ENCODE results near the gene SHROOM4. TPM values are rescaled to one million over a fixed set of nuclear protein-coding genes. Genes with fewer than 3 reads are reported as not detected.

The SHROOM4 gene
- total RNA-seq, 4 donors from 2014 or later: 3.3 to 10.0 (median 8.9) TPM

- no peak for TF ChIP-seq CTCF (IDR thresholded peaks at IDR 0.05)
- TF ChIP-seq POLR2A (IDR thresholded peaks at IDR 0.05): no peak
- H3K27ac ChIP-seq: no peak overlapping the region
Measured at GRCh38 chrX:50586407-50586806, 227.6 kb downstream of the SHROOM4 start.

GRCh38 chrX:50581405-50581804 is 232.6 kb downstream of the SHROOM4 start:
- H3K4me3 ChIP-seq: no peak overlapping the region
- no peak overlapping the region for H3K27ac ChIP-seq
- DNase-seq: no peak
- no peaks in the 10 kb centered on the region for H3K9me3 ChIP-seq
- H3K27me3 ChIP-seq: no peaks in the 10 kb centered on the region
- TF ChIP-seq POLR2A (IDR thresholded peaks at IDR 0.05) (no peak), CTCF (IDR thresholded peaks at IDR 0.05) (no peak)
- no peaks in the 10 kb centered on the region for H3K36me3 ChIP-seq
- no peaks in the 10 kb centered on the region for H3K4me1 ChIP-seq

More at GRCh38 chrX:50586407-50586806, 227.6 kb downstream of the SHROOM4 start:
- DNase-seq: no peak
- Histone ChIP-seq H3K4me1 (no peaks in the 10 kb centered on the region), H3K4me3 (no peak overlapping the region), H3K27me3 (no peaks in the 10 kb centered on the region), H3K36me3 (no peaks in the 10 kb centered on the region), H3K9me3 (no peaks in the 10 kb centered on the region)

- peak in 2 of 3 donors; percentile 28 to 60 for DNase-seq
- H3K9me3 ChIP-seq: no peaks in the 10 kb centered on the region
- H3K36me3 ChIP-seq: no peaks in the 10 kb centered on the region
- no peaks in the 10 kb centered on the region for H3K27me3 ChIP-seq
- no peak overlapping the region for H3K27ac ChIP-seq
- no peaks in the 10 kb centered on the region for H3K4me1 ChIP-seq
- no peak overlapping the region for H3K4me3 ChIP-seq
- TF ChIP-seq CTCF (IDR thresholded peaks at IDR 0.05) (peak in 5 of 6 experiments; percentile 7 to 66 (median 56)), POLR2A (IDR thresholded peaks at IDR 0.05) (no peak)
Measured at GRCh38 chrX:50579955-50580354, 234.0 kb downstream of the SHROOM4 start.

GRCh38 chrX:50577326-50577725 is 236.7 kb downstream of the SHROOM4 start:
- TF ChIP-seq CTCF (IDR thresholded peaks at IDR 0.05): no peak
- TF ChIP-seq POLR2A (IDR thresholded peaks at IDR 0.05): no peak
- Histone ChIP-seq H3K4me1 (no peaks in the 10 kb centered on the region), H3K9me3 (no peaks in the 10 kb centered on the region), H3K4me3 (no peak overlapping the region), H3K27ac (no peak overlapping the region), H3K36me3 (no peaks in the 10 kb centered on the region), H3K27me3 (no peaks in the 10 kb centered on the region)
- DNase-seq: no peak

GRCh38 chrX:50567636-50568035 is 246.4 kb downstream of the SHROOM4 start:
- Histone ChIP-seq H3K27me3 (no peaks in the 10 kb centered on the region), H3K36me3 (no peaks in the 10 kb centered on the region), H3K27ac (no peak overlapping the region), H3K9me3 (no peaks in the 10 kb centered on the region), H3K4me3 (no peak overlapping the region), H3K4me1 (no peaks in the 10 kb centered on the region)
- TF ChIP-seq CTCF (IDR thresholded peaks at IDR 0.05): no peak
- TF ChIP-seq POLR2A (IDR thresholded peaks at IDR 0.05): no peak
- DNase-seq: no peak

- no peaks in the 10 kb centered on the region for H3K36me3 ChIP-seq
- no peak overlapping the region for H3K4me3 ChIP-seq
- H3K9me3 ChIP-seq: no peaks in the 10 kb centered on the region
- no peaks in the 10 kb centered on the region for H3K27me3 ChIP-seq
- TF ChIP-seq POLR2A (IDR thresholded peaks at IDR 0.05) (no peak), CTCF (IDR thresholded peaks at IDR 0.05) (no peak)
- H3K27ac ChIP-seq: no peak overlapping the region
- no peak for DNase-seq
- no peaks in the 10 kb centered on the region for H3K4me1 ChIP-seq
Measured at GRCh38 chrX:50565718-50566117, 248.3 kb downstream of the SHROOM4 start.

Data from Peyer's patch (tissue), 4 donors.